ENCODE data around the gene NBEAL2.

The NBEAL2 gene

GRCh38 chr3:46935168-46935858, 44.2 kb upstream of the NBEAL2 start (continued):
- TF ChIP-seq, protein P1, sequence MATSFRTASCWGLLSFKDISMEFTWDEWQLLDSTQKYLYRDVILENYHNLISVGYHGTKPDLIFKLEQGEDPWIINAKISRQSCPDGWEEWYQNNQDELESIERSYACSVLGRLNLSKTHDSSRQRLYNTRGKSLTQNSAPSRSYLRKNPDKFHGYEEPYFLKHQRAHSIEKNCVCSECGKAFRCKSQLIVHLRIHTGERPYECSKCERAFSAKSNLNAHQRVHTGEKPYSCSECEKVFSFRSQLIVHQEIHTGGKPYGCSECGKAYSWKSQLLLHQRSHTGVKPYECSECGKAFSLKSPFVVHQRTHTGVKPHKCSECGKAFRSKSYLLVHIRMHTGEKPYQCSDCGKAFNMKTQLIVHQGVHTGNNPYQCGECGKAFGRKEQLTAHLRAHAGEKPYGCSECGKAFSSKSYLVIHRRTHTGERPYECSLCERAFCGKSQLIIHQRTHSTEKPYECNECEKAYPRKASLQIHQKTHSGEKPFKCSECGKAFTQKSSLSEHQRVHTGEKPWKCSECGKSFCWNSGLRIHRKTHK (tag by site-specific recombination; IDR thresholded peaks at IDR 0.05): no peak
- TF ChIP-seq ZNF514 (tag by site-specific recombination; IDR thresholded peaks at IDR 0.05) (no peak), ZNF76 (tag by site-specific recombination; IDR thresholded peaks at IDR 0.05; ENCODE audit: borderline replicate concordance, low read depth) (no peak), ZNF19 (tag by site-specific recombination; IDR thresholded peaks at IDR 0.05; ENCODE audit: low read depth) (no peak), ZNF585B (tag by site-specific recombination; IDR thresholded peaks at IDR 0.05) (no peak), BCL11A (tag by site-specific recombination; IDR thresholded peaks at IDR 0.05; ENCODE audit: low read depth) (no peak), ZNF169 (tag by site-specific recombination; IDR thresholded peaks at IDR 0.05) (no peak), ZNF121 (tag by site-specific recombination; IDR thresholded peaks at IDR 0.05) (no peak), ZNF324 (tag by site-specific recombination; IDR thresholded peaks at IDR 0.05) (0 out of 2 replicates have a peak, but pooled peaks have one; percentile 31), ZNF843 (tag by site-specific recombination; IDR thresholded peaks at IDR 0.05) (no peak), ZNF747 (tag by site-specific recombination; IDR thresholded peaks at IDR 0.05) (no peak), TCF7L2 (IDR thresholded peaks at IDR 0.05; ENCODE audit: borderline replicate concordance, low read depth, low read length) (no peak), PBX3 (CRISPR knock-in tag; IDR thresholded peaks at IDR 0.05) (no peak), ZNF785 (tag by site-specific recombination; IDR thresholded peaks at IDR 0.05) (no peak), ZNF529 (tag by site-specific recombination; IDR thresholded peaks at IDR 0.05; ENCODE audit: insufficient replicate concordance) (no peak), ZNF792 (tag by site-specific recombination; IDR thresholded peaks at IDR 0.05) (no peak), ZNF560 (tag by site-specific recombination; IDR thresholded peaks at IDR 0.05; ENCODE audit: borderline replicate concordance) (no peak), GLIS2 (tag by site-specific recombination; IDR thresholded peaks at IDR 0.05) (peak; percentile 34), ZNF558 (tag by site-specific recombination; IDR thresholded peaks at IDR 0.05) (no peak), SALL2 (tag by site-specific recombination; IDR thresholded peaks at IDR 0.05; ENCODE audit: borderline replicate concordance) (no peak), ZNF10 (tag by site-specific recombination; IDR thresholded peaks at IDR 0.05) (no peak), KLF1 (tag by site-specific recombination; IDR thresholded peaks at IDR 0.05) (no peak), ZNF626 (tag by site-specific recombination; IDR thresholded peaks at IDR 0.05) (no peak), ZNF571 (tag by site-specific recombination; IDR thresholded peaks at IDR 0.05) (no peak), ZNF488 (tag by site-specific recombination; IDR thresholded peaks at IDR 0.05) (no peak), ZNF449 (tag by site-specific recombination; IDR thresholded peaks at IDR 0.05) (no peak), ZNF202 (tag by site-specific recombination; IDR thresholded peaks at IDR 0.05; ENCODE audit: borderline replicate concordance) (no peak), ZNF433 (tag by site-specific recombination; IDR thresholded peaks at IDR 0.05; ENCODE audit: low read depth) (no peak)
- TF ChIP-seq, protein P2, sequence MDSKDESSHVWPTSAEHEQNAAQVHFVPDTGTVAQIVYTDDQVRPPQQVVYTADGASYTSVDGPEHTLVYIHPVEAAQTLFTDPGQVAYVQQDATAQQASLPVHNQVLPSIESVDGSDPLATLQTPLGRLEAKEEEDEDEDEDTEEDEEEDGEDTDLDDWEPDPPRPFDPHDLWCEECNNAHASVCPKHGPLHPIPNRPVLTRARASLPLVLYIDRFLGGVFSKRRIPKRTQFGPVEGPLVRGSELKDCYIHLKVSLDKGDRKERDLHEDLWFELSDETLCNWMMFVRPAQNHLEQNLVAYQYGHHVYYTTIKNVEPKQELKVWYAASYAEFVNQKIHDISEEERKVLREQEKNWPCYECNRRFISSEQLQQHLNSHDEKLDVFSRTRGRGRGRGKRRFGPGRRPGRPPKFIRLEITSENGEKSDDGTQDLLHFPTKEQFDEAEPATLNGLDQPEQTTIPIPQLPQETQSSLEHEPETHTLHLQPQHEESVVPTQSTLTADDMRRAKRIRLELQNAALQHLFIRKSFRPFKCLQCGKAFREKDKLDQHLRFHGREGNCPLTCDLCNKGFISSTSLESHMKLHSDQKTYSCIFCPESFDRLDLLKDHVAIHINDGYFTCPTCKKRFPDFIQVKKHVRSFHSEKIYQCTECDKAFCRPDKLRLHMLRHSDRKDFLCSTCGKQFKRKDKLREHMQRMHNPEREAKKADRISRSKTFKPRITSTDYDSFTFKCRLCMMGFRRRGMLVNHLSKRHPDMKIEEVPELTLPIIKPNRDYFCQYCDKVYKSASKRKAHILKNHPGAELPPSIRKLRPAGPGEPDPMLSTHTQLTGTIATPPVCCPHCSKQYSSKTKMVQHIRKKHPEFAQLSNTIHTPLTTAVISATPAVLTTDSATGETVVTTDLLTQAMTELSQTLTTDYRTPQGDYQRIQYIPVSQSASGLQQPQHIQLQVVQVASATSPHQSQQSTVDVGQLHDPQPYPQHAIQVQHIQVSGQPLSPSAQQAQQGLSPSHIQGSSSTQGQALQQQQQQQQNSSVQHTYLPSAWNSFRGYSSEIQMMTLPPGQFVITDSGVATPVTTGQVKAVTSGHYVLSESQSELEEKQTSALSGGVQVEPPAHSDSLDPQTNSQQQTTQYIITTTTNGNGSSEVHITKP (tag by site-specific recombination; IDR thresholded peaks at IDR 0.05): peak; percentile 55

Data from HEK293 (cell line).